Fibroblast of lung (primary cell): ENCODE measurements around the gene ITPR2. TPM values are rescaled to one million over a fixed set of nuclear protein-coding genes. Genes with fewer than 3 reads are reported as not detected.

Experiments
- DNase-seq, 2 donors: peaks; one replicate each; pipeline versions ENCODE4 v3.0.0 to v3.0.0-alpha.2; 2010; ENCODE audit warnings: low read depth in 2 of 2
- H2AFZ ChIP-seq: 2 replicates; pipeline ENCODE4 v1.5.1; 2012; ENCODE audit warnings: low read length, control low read depth, inconsistent platforms
- H3K27ac ChIP-seq: 2 replicates; pipeline ENCODE4 v1.5.1; 2011; ENCODE audit warnings: low read length, control low read depth; ENCODE audit not compliant: insufficient read depth
- H3K27me3 ChIP-seq: 2 replicates; pipeline ENCODE4 v1.5.1; 2011; ENCODE audit warnings: mild to moderate bottlenecking, low read length; ENCODE audit not compliant: control insufficient read depth, insufficient read depth
- H3K36me3 ChIP-seq: 2 replicates; pipeline ENCODE4 v1.5.1; 2011; ENCODE audit warnings: low read length; ENCODE audit not compliant: control insufficient read depth, insufficient read depth
- H3K4me1 ChIP-seq: 2 replicates; pipeline ENCODE4 v1.5.1; 2011; ENCODE audit warnings: low read length; ENCODE audit not compliant: control insufficient read depth, insufficient read depth; ENCODE audit errors: extremely low read depth
- H3K4me2 ChIP-seq: 2 replicates; pipeline ENCODE4 v1.5.1; 2011; ENCODE audit warnings: low read length, control low read depth; ENCODE audit not compliant: insufficient read depth; ENCODE audit errors: extremely low read depth
- H3K4me3 ChIP-seq, 4 experiments: fragments of 200-600 bp in 1 of 4; sonication (generic) in 1 of 4; replicated peaks in 1 of 4; 2 replicates each; pipeline ENCODE4 v1.5.1; 2011 to 2016; ENCODE audit warnings: low read length in 4 of 4, low read depth in 3 of 4, mild to moderate bottlenecking in 3 of 4, control low read depth in 2 of 4, inconsistent platforms in 1 of 4, mixed read lengths in 1 of 4; ENCODE audit not compliant: insufficient read depth in 1 of 4; ENCODE audit errors: control extremely low read depth in 1 of 4
- H3K79me2 ChIP-seq: 2 replicates; pipeline ENCODE4 v1.5.1; 2012; ENCODE audit warnings: mild to moderate bottlenecking, low read length, inconsistent platforms; ENCODE audit not compliant: control insufficient read depth, insufficient read depth
- H3K9ac ChIP-seq: 2 replicates; pipeline ENCODE4 v1.5.1; 2011; ENCODE audit warnings: mild to moderate bottlenecking, low read length, control low read depth; ENCODE audit not compliant: insufficient read depth
- H3K9me3 ChIP-seq: 2 replicates; pipeline ENCODE4 v1.5.1; 2012; ENCODE audit warnings: low read depth, low read length; ENCODE audit not compliant: control insufficient read depth, insufficient read depth
- H4K20me1 ChIP-seq: 2 replicates; pipeline ENCODE4 v1.5.1; 2011; ENCODE audit warnings: low read length; ENCODE audit not compliant: control insufficient read depth, insufficient read depth; ENCODE audit errors: extremely low read depth
- EZH2 ChIP-seq: IDR thresholded peaks from 2 replicates; pipeline ENCODE4 v1.5.1; 2012; ENCODE audit warnings: low read length, control low read depth, mild to moderate bottlenecking; ENCODE audit errors: missing control alignments
- polyA plus RNA-seq, 2 donors: library from polyadenylated mRNA; depleted of rRNA in 1 of 2; stranded (reverse) in 1 of 2; unstranded in 1 of 2; fragments of >200 nt; gene quantifications; 2 replicates each; pipeline ENCODE4 v1.2.1, GENCODE V29; 2011 to 2012; ENCODE audit warnings: missing spikeins in 1 of 2
- total RNA-seq: library from RNA; depleted of rRNA; stranded (reverse); fragments of >200 nt; gene quantifications from 2 replicates; pipeline ENCODE4 v1.2.1, GENCODE V29; 2014
- TF ChIP-seq, protein P1 (sequence below), 2 donors: IDR thresholded peaks in 1 of 2; conservative IDR thresholded peaks in 1 of 2; 1 replicate in 1 of 2; 2 replicates in 1 of 2; pipeline ENCODE4 v1.5.1; 2011 to 2012; ENCODE audit warnings: low read length in 2 of 2, control low read depth in 1 of 2, inconsistent platforms in 1 of 2, low read depth in 1 of 2, mild to moderate bottlenecking in 1 of 2

ITPR2 gene
- total and polyA plus RNA-seq, 2 donors (not counting 1 experiment from before 2014, with no cell fraction given) = 5.1 to 24.6 TPM

DNA sequence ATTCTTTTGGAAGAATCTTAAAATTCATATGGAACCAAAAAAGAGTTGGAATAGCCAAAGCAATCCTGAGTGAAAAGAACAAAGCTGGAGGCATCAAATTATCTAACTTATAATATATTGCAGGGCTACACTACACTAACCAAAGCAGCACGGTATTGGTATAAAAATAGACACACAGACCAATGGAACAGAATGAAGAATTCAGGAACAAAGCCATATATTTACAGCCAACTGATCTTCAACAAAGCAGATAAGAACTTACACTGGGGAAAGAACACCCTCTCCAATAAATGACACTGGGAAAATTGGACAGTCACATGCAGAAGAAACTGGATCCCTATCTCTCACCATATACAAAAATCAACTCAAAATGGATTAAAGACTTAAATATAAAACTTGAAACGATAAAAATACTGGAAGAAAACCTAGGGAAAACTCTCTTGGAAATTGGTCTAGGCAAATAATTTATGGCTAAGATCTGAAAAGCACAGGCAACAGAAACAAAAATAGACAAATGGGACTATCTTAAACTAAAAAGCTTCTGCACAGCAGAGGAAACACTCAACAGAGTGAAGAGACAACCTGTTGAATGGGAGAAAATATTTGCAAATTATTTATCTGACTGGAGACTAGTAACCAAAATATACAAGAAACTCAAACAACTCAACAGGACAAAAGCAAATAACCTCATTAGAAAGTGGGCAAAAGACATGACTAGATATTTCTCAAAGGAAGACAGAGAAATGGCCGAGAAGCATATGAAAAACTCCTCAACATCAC is 286.3 kb downstream of the ITPR2 start:
- no peak overlapping the region for H3K4me3 ChIP-seq

DNA sequence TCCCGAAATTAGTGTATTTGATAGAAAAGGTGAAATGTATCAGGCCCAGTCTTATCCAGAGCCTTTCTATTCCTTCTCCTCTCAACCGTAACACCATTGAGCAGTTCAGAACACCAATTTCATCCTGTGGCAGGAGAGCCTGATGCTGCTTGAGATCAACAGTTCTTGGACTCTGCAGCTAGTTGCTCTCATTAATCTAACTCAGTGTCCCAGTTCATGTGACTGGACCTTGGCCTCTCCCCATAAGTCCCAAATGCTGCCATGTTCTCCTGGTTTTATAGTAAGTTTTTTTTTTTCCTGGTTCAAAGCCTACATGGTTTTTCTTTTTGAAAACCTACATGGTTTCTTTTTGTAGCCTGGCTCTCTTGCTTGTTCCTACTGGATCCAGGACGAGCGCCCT is 293.9 kb downstream of the ITPR2 start:
- H4K20me1 ChIP-seq = no peaks in the 10 kb centered on the region
- no peaks in the 10 kb centered on the region for H3K79me2 ChIP-seq
- no peak overlapping the region for H3K4me2 ChIP-seq
- H3K27me3 ChIP-seq = no peaks in the 10 kb centered on the region
- H3K27ac ChIP-seq = no peak overlapping the region
- H3K4me3 ChIP-seq = no peak overlapping the region
- no peak for DNase-seq
- TF ChIP-seq, protein P1, sequence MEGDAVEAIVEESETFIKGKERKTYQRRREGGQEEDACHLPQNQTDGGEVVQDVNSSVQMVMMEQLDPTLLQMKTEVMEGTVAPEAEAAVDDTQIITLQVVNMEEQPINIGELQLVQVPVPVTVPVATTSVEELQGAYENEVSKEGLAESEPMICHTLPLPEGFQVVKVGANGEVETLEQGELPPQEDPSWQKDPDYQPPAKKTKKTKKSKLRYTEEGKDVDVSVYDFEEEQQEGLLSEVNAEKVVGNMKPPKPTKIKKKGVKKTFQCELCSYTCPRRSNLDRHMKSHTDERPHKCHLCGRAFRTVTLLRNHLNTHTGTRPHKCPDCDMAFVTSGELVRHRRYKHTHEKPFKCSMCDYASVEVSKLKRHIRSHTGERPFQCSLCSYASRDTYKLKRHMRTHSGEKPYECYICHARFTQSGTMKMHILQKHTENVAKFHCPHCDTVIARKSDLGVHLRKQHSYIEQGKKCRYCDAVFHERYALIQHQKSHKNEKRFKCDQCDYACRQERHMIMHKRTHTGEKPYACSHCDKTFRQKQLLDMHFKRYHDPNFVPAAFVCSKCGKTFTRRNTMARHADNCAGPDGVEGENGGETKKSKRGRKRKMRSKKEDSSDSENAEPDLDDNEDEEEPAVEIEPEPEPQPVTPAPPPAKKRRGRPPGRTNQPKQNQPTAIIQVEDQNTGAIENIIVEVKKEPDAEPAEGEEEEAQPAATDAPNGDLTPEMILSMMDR (conservative IDR thresholded peaks at IDR 0.05 in 1 of 2, IDR thresholded peaks at IDR 0.05 in 1 of 2; ENCODE audit: low read depth in 1 of 2, low read length in 2 of 2) = no peak
- TF ChIP-seq EZH2 = no peak
- H3K4me1 ChIP-seq = no peaks in the 10 kb centered on the region
- H3K9ac ChIP-seq = no peak overlapping the region
- H2AFZ ChIP-seq = no peak overlapping the region
- H3K36me3 ChIP-seq = no peaks in the 10 kb centered on the region
- H3K9me3 ChIP-seq = no peaks in the 10 kb centered on the region

More for the DNA sequence above, 286.3 kb downstream of the ITPR2 start:
- Histone ChIP-seq H3K27me3 (no peaks in the 10 kb centered on the region), H3K4me2 (no peak overlapping the region), H3K79me2 (no peaks in the 10 kb centered on the region), H3K27ac (no peak overlapping the region), H3K4me1 (no peaks in the 10 kb centered on the region), H3K9ac (no peak overlapping the region), H3K36me3 (no peaks in the 10 kb centered on the region), H3K9me3 (no peaks in the 10 kb centered on the region), H4K20me1 (no peaks in the 10 kb centered on the region), H2AFZ (no peak overlapping the region)
- no peak for TF ChIP-seq EZH2
- TF ChIP-seq, protein P1 (conservative IDR thresholded peaks at IDR 0.05 in 1 of 2, IDR thresholded peaks at IDR 0.05 in 1 of 2; ENCODE audit: low read depth in 1 of 2, low read length in 2 of 2) = no peak
- no peak for DNase-seq

DNA sequence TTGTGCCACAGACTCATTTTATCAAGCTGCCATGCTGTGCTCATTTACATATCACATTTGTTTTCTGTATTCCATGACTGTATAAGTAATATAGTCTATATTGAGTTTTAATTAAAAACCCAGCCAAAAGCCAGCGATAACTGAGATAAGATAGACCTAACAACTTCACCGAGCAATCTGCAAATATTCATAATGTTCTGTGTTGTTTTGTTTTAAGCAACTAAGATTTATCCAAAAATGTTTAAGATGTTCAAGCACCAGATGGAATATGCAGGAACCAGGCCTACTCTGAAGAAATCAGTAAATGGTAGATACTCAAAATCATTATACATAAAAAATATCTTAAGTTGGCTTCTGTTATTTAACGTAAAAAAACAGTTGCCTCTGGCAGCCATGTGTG is 295.3 kb downstream of the ITPR2 start:
- Histone ChIP-seq H3K9ac (no peak overlapping the region), H3K79me2 (no peaks in the 10 kb centered on the region), H2AFZ (no peak overlapping the region), H3K9me3 (no peaks in the 10 kb centered on the region), H3K27ac (no peak overlapping the region), H3K4me3 (no peak overlapping the region), H3K36me3 (no peaks in the 10 kb centered on the region), H4K20me1 (no peaks in the 10 kb centered on the region), H3K27me3 (no peaks in the 10 kb centered on the region), H3K4me1 (no peaks in the 10 kb centered on the region), H3K4me2 (no peak overlapping the region)
- no peak for DNase-seq
- TF ChIP-seq, protein P1 (conservative IDR thresholded peaks at IDR 0.05 in 1 of 2, IDR thresholded peaks at IDR 0.05 in 1 of 2; ENCODE audit: low read depth in 1 of 2, low read length in 2 of 2) = no peak
- no peak for TF ChIP-seq EZH2
